ES-I3 (cell line): ENCODE results near the gene PLET1.

Experiments
- H3K36me3 ChIP-seq: 2 replicates; pipeline ENCODE4 v1.6.1; 2013; ENCODE audit warnings: mild to moderate bottlenecking, low read length, control low read depth, moderate library complexity; ENCODE audit not compliant: insufficient read depth
- H3K4me1 ChIP-seq: 2 replicates; pipeline ENCODE4 v1.6.1; 2013; ENCODE audit warnings: mild to moderate bottlenecking, control low read depth, low read length; ENCODE audit not compliant: insufficient read depth
- H3K9ac ChIP-seq: 2 replicates; pipeline ENCODE4 v1.6.1; 2013; ENCODE audit warnings: low read depth, mild to moderate bottlenecking, low read length, moderate library complexity
- H3K9me3 ChIP-seq: 2 replicates; pipeline ENCODE4 v1.6.1; 2013; ENCODE audit warnings: mild to moderate bottlenecking, low read length, moderate library complexity; ENCODE audit not compliant: control insufficient read depth, insufficient read depth

PLET1 gene

DNA sequence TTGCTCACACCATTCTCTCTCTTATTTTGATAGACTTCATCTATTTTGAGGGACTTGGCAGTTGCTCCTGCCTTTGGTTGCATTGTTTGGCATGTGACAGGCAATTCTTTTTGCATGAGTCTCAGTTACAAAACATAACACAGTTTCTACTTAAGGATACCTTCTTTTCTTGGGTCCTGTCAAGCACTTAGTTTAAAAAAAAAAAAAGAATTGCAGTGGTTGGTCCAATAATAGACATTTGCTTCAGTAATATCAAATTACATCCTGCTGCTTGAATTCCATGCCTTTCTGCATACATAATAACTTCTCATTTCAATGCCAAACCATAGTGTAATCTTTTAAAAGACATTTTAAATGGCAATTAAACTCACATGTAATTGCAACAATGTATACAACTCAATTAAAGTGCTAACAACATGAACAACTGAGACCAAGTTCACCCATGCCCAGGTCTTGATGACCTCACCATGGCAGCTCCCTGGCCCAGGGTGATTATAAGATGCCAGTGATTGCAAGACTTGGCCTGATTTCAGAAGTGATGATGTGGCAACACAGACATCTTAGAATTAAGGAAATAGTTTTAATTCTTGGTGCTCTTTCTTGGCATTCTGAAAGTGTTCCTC, 32.2 kb upstream of the PLET1 start:
- H3K9me3 ChIP-seq, result no peaks in the 10 kb centered on the region
- no peaks in the 10 kb centered on the region for H3K4me1 ChIP-seq
- no peaks in the 10 kb centered on the region for H3K36me3 ChIP-seq
- H3K9ac ChIP-seq, result no peak overlapping the region

DNA sequence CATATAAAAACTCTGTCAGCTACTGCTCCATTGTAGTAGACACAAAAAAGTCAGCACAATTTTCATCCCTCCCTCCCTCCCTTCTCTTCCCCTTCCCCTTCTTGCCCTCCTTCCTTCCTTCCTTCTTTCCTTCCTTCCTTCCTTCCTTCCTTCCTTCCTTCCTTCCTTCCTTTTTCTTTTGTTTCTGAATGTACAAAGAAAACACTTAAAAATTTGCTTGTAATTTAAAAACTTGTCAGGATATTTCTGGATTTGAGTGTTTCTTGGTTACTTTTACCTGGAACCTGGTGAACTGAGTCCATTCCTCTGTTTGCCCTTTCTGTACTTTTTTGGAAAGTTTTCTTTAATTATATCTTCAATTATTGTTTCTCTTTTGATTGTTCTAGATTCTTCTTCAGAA, 31.5 kb upstream of the PLET1 start:
- Histone ChIP-seq H3K9ac (no peak overlapping the region), H3K9me3 (no peaks in the 10 kb centered on the region), H3K4me1 (no peaks in the 10 kb centered on the region), H3K36me3 (no peaks in the 10 kb centered on the region)

GRCh38 chr11:112291191-112291590, 30.5 kb upstream of the PLET1 start:
- H3K36me3 ChIP-seq, result no peaks in the 10 kb centered on the region
- H3K9me3 ChIP-seq, result no peaks in the 10 kb centered on the region
- no peaks in the 10 kb centered on the region for H3K4me1 ChIP-seq
- H3K9ac ChIP-seq, result no peak overlapping the region

GRCh38 chr11:112290493-112290850, 29.8 kb upstream of the PLET1 start:
- peaks cover 4% of the 10 kb centered on the region for H3K4me1 ChIP-seq
- H3K36me3 ChIP-seq, result no peaks in the 10 kb centered on the region
- no peaks in the 10 kb centered on the region for H3K9me3 ChIP-seq
- H3K9ac ChIP-seq, result peak overlapping the region; percentile 73; the same call in 1 of the 2 replicates

GRCh38 chr11:112289588-112290492, 29.2 kb upstream of the PLET1 start:
- Histone ChIP-seq H3K9ac (peak overlapping the region; percentile 73), H3K4me1 (peaks cover 4% of the 10 kb centered on the region), H3K36me3 (no peaks in the 10 kb centered on the region), H3K9me3 (no peaks in the 10 kb centered on the region)

- H3K9me3 ChIP-seq, result no peaks in the 10 kb centered on the region
- H3K36me3 ChIP-seq, result no peaks in the 10 kb centered on the region
- no peak overlapping the region for H3K9ac ChIP-seq
- peaks cover 4% of the 10 kb centered on the region for H3K4me1 ChIP-seq
Observed at GRCh38 chr11:112288021-112288420, 27.4 kb upstream of the PLET1 start.

DNA sequence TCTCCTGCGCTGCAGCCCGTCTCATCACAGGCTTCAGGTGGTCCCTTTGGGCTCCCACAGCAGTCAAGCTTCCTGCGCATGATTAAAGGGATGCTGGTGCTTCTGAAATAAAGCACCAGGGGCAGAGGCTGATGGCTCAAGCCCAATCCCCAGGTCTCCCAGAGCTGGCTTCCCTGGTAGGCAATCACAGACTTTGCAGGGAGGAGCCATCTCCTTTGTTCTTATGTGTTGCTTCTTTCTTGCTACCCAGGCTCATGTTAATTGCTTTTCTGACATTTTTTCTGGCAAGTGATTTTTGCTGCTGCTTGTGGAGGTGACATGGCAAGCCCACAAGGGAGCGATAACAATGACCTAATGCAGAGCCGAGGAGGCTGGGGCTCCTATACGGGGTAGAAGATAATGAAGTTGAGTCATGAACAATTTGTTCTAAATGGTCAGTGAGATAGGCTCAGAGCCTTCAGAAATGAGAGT, 25.2 kb upstream of the PLET1 start:
- Histone ChIP-seq H3K9ac (no peak overlapping the region), H3K36me3 (no peaks in the 10 kb centered on the region), H3K9me3 (no peaks in the 10 kb centered on the region), H3K4me1 (peaks cover 4% of the 10 kb centered on the region)

GRCh38 chr11:112281726-112282125, 21.1 kb upstream of the PLET1 start:
- Histone ChIP-seq H3K9ac (no peak overlapping the region), H3K4me1 (peaks cover 4% of the 10 kb centered on the region), H3K36me3 (no peaks in the 10 kb centered on the region), H3K9me3 (no peaks in the 10 kb centered on the region)

- Histone ChIP-seq H3K9ac (peak overlapping the region; percentile 44; the same call in 1 of the 2 replicates), H3K36me3 (no peaks in the 10 kb centered on the region), H3K4me1 (peaks cover 7% of the 10 kb centered on the region; the same call in 1 of the 2 replicates), H3K9me3 (no peaks in the 10 kb centered on the region)
Observed at GRCh38 chr11:112280268-112281126, 19.8 kb upstream of the PLET1 start.

- H3K9me3 ChIP-seq, result no peaks in the 10 kb centered on the region
- peak overlapping the region; percentile 44; the same call in 1 of the 2 replicates for H3K9ac ChIP-seq
- peaks cover 7% of the 10 kb centered on the region; the same call in 1 of the 2 replicates for H3K4me1 ChIP-seq
- H3K36me3 ChIP-seq, result no peaks in the 10 kb centered on the region
Observed at GRCh38 chr11:112279901-112280267, 19.2 kb upstream of the PLET1 start.

GRCh38 chr11:112278803-112279202, 18.1 kb upstream of the PLET1 start:
- no peak overlapping the region for H3K9ac ChIP-seq
- H3K4me1 ChIP-seq, result peaks cover 7% of the 10 kb centered on the region; the same call in 1 of the 2 replicates
- no peaks in the 10 kb centered on the region for H3K9me3 ChIP-seq
- no peaks in the 10 kb centered on the region for H3K36me3 ChIP-seq

DNA sequence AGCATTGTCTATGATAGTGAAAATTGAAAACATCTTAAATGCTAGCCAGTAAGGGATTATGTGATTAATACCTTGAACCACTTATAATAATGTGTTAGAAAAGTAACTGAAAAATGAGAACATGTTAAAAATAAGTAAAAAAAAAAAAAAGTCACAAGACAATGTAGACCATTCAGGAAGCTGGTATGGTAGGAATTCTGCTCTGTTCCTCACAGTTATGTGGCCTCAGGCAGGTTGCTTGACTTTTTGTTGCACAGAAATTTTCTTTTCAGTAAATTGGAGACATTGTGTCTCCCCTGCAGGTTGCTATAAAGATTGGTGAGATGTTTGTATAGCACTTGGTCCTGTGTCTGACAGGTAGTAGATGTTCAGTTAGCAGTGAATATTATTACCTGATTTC, 17.3 kb upstream of the PLET1 start:
- peaks cover 7% of the 10 kb centered on the region; the same call in 1 of the 2 replicates for H3K4me1 ChIP-seq
- H3K9ac ChIP-seq, result no peak overlapping the region
- H3K36me3 ChIP-seq, result no peaks in the 10 kb centered on the region
- no peaks in the 10 kb centered on the region for H3K9me3 ChIP-seq

GRCh38 chr11:112277029-112277428, 16.4 kb upstream of the PLET1 start:
- Histone ChIP-seq H3K9me3 (no peaks in the 10 kb centered on the region), H3K36me3 (no peaks in the 10 kb centered on the region), H3K4me1 (peaks cover 7% of the 10 kb centered on the region; the same call in 1 of the 2 replicates), H3K9ac (no peak overlapping the region)
